H1 (cell line): ENCODE results near the gene SFRP5.

ENCODE experiments used
- CEBPB ChIP-seq: IDR thresholded peaks from 2 replicates; pipeline ENCODE4 v1.6.1; 2012; ENCODE audit warnings: low read depth, low read length
- EZH2 ChIP-seq: fragments of 200-600 bp; sonication (generic); IDR thresholded peaks from 2 replicates; pipeline ENCODE4 v1.7.1; 2012; ENCODE audit warnings: low read depth, mild to moderate bottlenecking, moderate library complexity, low read length, inconsistent platforms; ENCODE audit not compliant: severe bottlenecking
- GABPA ChIP-seq: IDR thresholded peaks from 2 replicates; pipeline ENCODE4 v1.6.1; 2011; ENCODE audit warnings: mild to moderate bottlenecking, low read length, moderate library complexity, borderline replicate concordance; ENCODE audit not compliant: insufficient read depth
- GTF2F1 ChIP-seq: IDR thresholded peaks from 2 replicates; pipeline ENCODE4 v1.6.1; 2012; ENCODE audit warnings: low read depth, low read length, improper control_type of control experiment, borderline replicate concordance
- KDM4A ChIP-seq: IDR thresholded peaks from one replicate; pipeline ENCODE4 v1.7.1; 2012; ENCODE audit warnings: low read depth, mild to moderate bottlenecking, moderate library complexity, low read length, inconsistent platforms; ENCODE audit not compliant: severe bottlenecking
- MAFK ChIP-seq: IDR thresholded peaks from 2 replicates; pipeline ENCODE4 v1.6.1; 2012; ENCODE audit warnings: low read depth, mild to moderate bottlenecking, improper control_type of control experiment, low read length
- MAX ChIP-seq: IDR thresholded peaks from 2 replicates; pipeline ENCODE4 v1.6.1; 2012; ENCODE audit warnings: inconsistent platforms
- PHF8 ChIP-seq: fragments of 200-600 bp; sonication (generic); conservative IDR thresholded peaks from 2 replicates; pipeline ENCODE4 v1.7.1; 2012; ENCODE audit warnings: low read depth, mild to moderate bottlenecking, inconsistent platforms, low read length, moderate library complexity
- POLR2A ChIP-seq, 2 experiments: IDR thresholded peaks; 1 replicate in 1 of 2; 2 replicates in 1 of 2; pipeline ENCODE4 v1.6.1; 2011; ENCODE audit warnings: low read depth in 2 of 2, low read length in 2 of 2, mild to moderate bottlenecking in 2 of 2; ENCODE audit errors: control extremely low read depth in 1 of 2
- POLR2AphosphoS5 ChIP-seq: IDR thresholded peaks from 2 replicates; pipeline ENCODE4 v1.6.1; 2011; ENCODE audit warnings: low read depth, low read length
- RAD21 ChIP-seq, 2 experiments: IDR thresholded peaks in 1 of 2; conservative IDR thresholded peaks in 1 of 2; 2 replicates each; pipeline ENCODE4 v1.6.1; 2011; ENCODE audit warnings: low read depth in 2 of 2, low read length in 2 of 2, improper control_type of control experiment in 1 of 2, inconsistent platforms in 1 of 2, mild to moderate bottlenecking in 1 of 2, moderate library complexity in 1 of 2
- SAP30 ChIP-seq: fragments of 300-600 bp; sonication (generic); IDR thresholded peaks from 2 replicates; pipeline ENCODE4 v1.7.1; 2012; ENCODE audit warnings: low read length, moderate library complexity, mild to moderate bottlenecking, inconsistent platforms; ENCODE audit not compliant: insufficient read depth, insufficient replicate concordance

DNA sequence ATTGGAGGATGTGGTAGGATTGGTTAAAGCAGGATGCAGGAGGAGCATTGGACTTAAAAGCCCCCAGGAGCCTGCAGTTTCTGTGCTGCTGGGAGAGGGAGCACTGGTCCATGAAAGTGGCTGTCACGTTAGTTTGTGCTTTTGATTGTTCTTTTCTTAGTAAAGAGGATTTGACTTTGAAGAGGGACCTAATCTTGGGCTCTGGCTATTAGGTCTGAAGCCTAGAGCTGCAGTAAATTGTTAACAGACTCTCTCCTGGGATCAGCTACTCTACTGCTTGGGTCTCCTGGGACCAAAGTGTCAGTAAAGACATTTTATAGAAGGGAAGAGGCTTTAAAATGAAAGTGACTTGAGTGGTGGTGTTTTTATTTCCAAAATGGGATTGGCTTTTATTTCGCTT, 31.2 kb downstream of the SFRP5 start:
- TF ChIP-seq POLR2A (IDR thresholded peaks at IDR 0.05; ENCODE audit: control extremely low read depth in 1 of 2, low read depth in 2 of 2, low read length in 2 of 2) (no peak), CEBPB (no peak), EZH2 (no peak), POLR2AphosphoS5 (no peak), MAFK (no peak), RAD21 (IDR thresholded peaks at IDR 0.05 in 1 of 2, conservative IDR thresholded peaks at IDR 0.05 in 1 of 2; ENCODE audit: low read depth in 2 of 2, low read length in 2 of 2) (no peak), KDM4A (no peak), GABPA (no peak), PHF8 (no peak), GTF2F1 (no peak), MAX (no peak), SAP30 (no peak)
